OCI-LY1 (cell line): ENCODE data around the gene ELMO1.

ENCODE experiments used
- H2AFZ ChIP-seq: fragments of 200-600 bp; sonication (generic), shearing (Covaris generic); 2 replicates; pipeline ENCODE4 v1.6.0; 2014; ENCODE audit warnings: antibody characterized with exemption, mild to moderate bottlenecking, low read length
- H3F3A ChIP-seq: fragments of 200-600 bp; sonication (generic), shearing (Covaris generic); 2 replicates; pipeline ENCODE4 v1.6.0; 2014; ENCODE audit warnings: mild to moderate bottlenecking, antibody characterized with exemption, low read length, moderate library complexity; ENCODE audit not compliant: insufficient read depth
- H3K27ac ChIP-seq: fragments of 200-600 bp; sonication (generic); 2 replicates; pipeline ENCODE4 v1.5.1; 2014; ENCODE audit warnings: low read length, mixed run types, mild to moderate bottlenecking, low read depth; ENCODE audit not compliant: poor library complexity, severe bottlenecking
- H3K27me3 ChIP-seq: fragments of 200-600 bp; sonication (generic); 2 replicates; pipeline ENCODE4 v1.6.0; 2014; ENCODE audit warnings: antibody characterized with exemption, mild to moderate bottlenecking, low read length, moderate library complexity; ENCODE audit not compliant: insufficient read depth
- H3K36me3 ChIP-seq: fragments of 200-600 bp; sonication (generic); 2 replicates; pipeline ENCODE4 v1.6.1; 2014; ENCODE audit warnings: mild to moderate bottlenecking, antibody characterized with exemption, low read length, moderate library complexity, mixed read lengths; ENCODE audit not compliant: insufficient read depth
- H3K4me1 ChIP-seq: fragments of 200-600 bp; sonication (generic); 2 replicates; pipeline ENCODE4 v1.5.1; 2014; ENCODE audit warnings: mild to moderate bottlenecking, low read length, moderate library complexity; ENCODE audit not compliant: insufficient read depth, severe bottlenecking
- H3K4me2 ChIP-seq: fragments of 200-600 bp; sonication (generic), shearing (Covaris generic); 2 replicates; pipeline ENCODE4 v1.6.1; 2014; ENCODE audit warnings: low read length
- H3K4me3 ChIP-seq: fragments of 200-600 bp; sonication (generic); 2 replicates; pipeline ENCODE4 v1.5.1; 2014; ENCODE audit warnings: low read length, low read depth, mild to moderate bottlenecking, mixed read lengths; ENCODE audit not compliant: poor library complexity, severe bottlenecking
- H3K79me2 ChIP-seq: fragments of 200-600 bp; shearing (Covaris generic); 2 replicates; pipeline ENCODE4 v1.6.1; 2016; ENCODE audit warnings: mixed run types, low read length, mixed read lengths; ENCODE audit not compliant: insufficient read depth
- H3K9ac ChIP-seq: fragments of 200-600 bp; sonication (generic), shearing (Covaris generic); 2 replicates; pipeline ENCODE4 v1.6.1; 2014; ENCODE audit warnings: mild to moderate bottlenecking, low read length, mixed read lengths
- H3K9me2 ChIP-seq: fragments of 200-600 bp; sonication (generic), shearing (Covaris generic); 2 replicates; pipeline ENCODE4 v1.6.1; 2014; ENCODE audit warnings: low read depth, mild to moderate bottlenecking, low read length, mixed read lengths
- H3K9me3 ChIP-seq: fragments of 200-600 bp; shearing (Covaris generic); 2 replicates; pipeline ENCODE4 v1.6.1; 2014; ENCODE audit warnings: low read length, mixed read lengths
- H4K20me1 ChIP-seq: fragments of 200-600 bp; sonication (generic), shearing (Covaris generic); 2 replicates; pipeline ENCODE4 v1.6.0; 2016; ENCODE audit warnings: mild to moderate bottlenecking, low read length; ENCODE audit not compliant: insufficient read depth
- CTCF ChIP-seq: fragments of 200-600 bp; sonication (generic), shearing (Covaris generic); IDR thresholded peaks from 2 replicates; pipeline ENCODE4 v1.5.1; 2017; ENCODE audit warnings: mild to moderate bottlenecking, antibody characterized with exemption, low read length, moderate library complexity, mixed read lengths
- EZH2 ChIP-seq: fragments of 200-600 bp; sonication (generic), shearing (Covaris generic); IDR thresholded peaks from 2 replicates; pipeline ENCODE4 v1.8.0; 2017; ENCODE audit warnings: borderline replicate concordance, mixed run types, mild to moderate bottlenecking, antibody characterized with exemption, low read length, moderate library complexity, mixed read lengths

Gene ELMO1

GRCh38 chr7:37285706-37286453 is 162.8 kb downstream of the ELMO1 start:
- Histone ChIP-seq H3K9me3 (no peaks in the 10 kb centered on the region), H3K9me2 (no peaks in the 10 kb centered on the region), H3K9ac (peak overlapping the region; percentile 22; the same call in 1 of the 2 replicates), H3F3A (0 out of 2 replicates have a peak, but pooled peaks cover 8% of the 10 kb centered on the region), H3K4me2 (peak overlapping the region; percentile 49; the same call in 1 of the 2 replicates), H3K27ac (peak overlapping the region; percentile 89), H3K79me2 (peaks cover 86% of the 10 kb centered on the region), H3K4me1 (peaks cover 67% of the 10 kb centered on the region), H3K36me3 (peaks cover 41% of the 10 kb centered on the region), H2AFZ (no peak overlapping the region), H3K27me3 (no peaks in the 10 kb centered on the region), H3K4me3 (no peak overlapping the region), H4K20me1 (no peaks in the 10 kb centered on the region)
- no peak for TF ChIP-seq CTCF
- no peak for TF ChIP-seq EZH2

GRCh38 chr7:37284805-37285231 is 163.8 kb downstream of the ELMO1 start:
- H3K79me2 ChIP-seq = peaks cover 84% of the 10 kb centered on the region
- no peaks in the 10 kb centered on the region for H4K20me1 ChIP-seq

GRCh38 chr7:37284285-37284684 is 164.4 kb downstream of the ELMO1 start:
- Histone ChIP-seq H3K4me2 (no peak overlapping the region), H3K9me2 (no peaks in the 10 kb centered on the region), H3K9me3 (no peaks in the 10 kb centered on the region), H3K4me1 (peaks cover 52% of the 10 kb centered on the region), H3K9ac (no peak overlapping the region), H3F3A (no peaks in the 10 kb centered on the region), H3K4me3 (no peak overlapping the region), H3K27me3 (no peaks in the 10 kb centered on the region), H3K79me2 (peaks cover 86% of the 10 kb centered on the region), H3K27ac (no peak overlapping the region), H2AFZ (no peak overlapping the region), H4K20me1 (no peaks in the 10 kb centered on the region), H3K36me3 (peaks cover 41% of the 10 kb centered on the region)
- TF ChIP-seq EZH2 = no peak
- TF ChIP-seq CTCF = no peak

More at GRCh38 chr7:37284805-37285231, 163.8 kb downstream of the ELMO1 start:
- Histone ChIP-seq H3K4me1 (peaks cover 57% of the 10 kb centered on the region), H3K27me3 (no peaks in the 10 kb centered on the region), H3K4me2 (peak overlapping the region; percentile 49; the same call in 1 of the 2 replicates), H3F3A (0 out of 2 replicates have a peak, but pooled peaks cover under 1% of the 10 kb centered on the region), H3K4me3 (no peak overlapping the region), H3K9me3 (no peaks in the 10 kb centered on the region), H3K9me2 (no peaks in the 10 kb centered on the region), H3K27ac (peak overlapping the region; percentile 89), H3K9ac (no peak overlapping the region; the same call in 1 of the 2 replicates), H2AFZ (no peak overlapping the region), H3K36me3 (peaks cover 41% of the 10 kb centered on the region)
- TF ChIP-seq EZH2 = no peak
- peak; percentile 99 for TF ChIP-seq CTCF
